ENCODE results near the gene TMBIM6.

- no peak for TF ChIP-seq CTCF (tag by site-specific recombination; IDR thresholded peaks at IDR 0.05)
- no peak for TF ChIP-seq ATF2 (tag by site-specific recombination; IDR thresholded peaks at IDR 0.05; ENCODE audit: low read depth)
- TF ChIP-seq ZNF292 (tag by site-specific recombination; IDR thresholded peaks at IDR 0.05; ENCODE audit: borderline replicate concordance, low read depth) = no peak
- no peak for TF ChIP-seq ZNF350 (tag by site-specific recombination; IDR thresholded peaks at IDR 0.05)
- no peak for TF ChIP-seq ZNF423 (tag by site-specific recombination; IDR thresholded peaks at IDR 0.05)
- TF ChIP-seq ZXDB (tag by site-specific recombination; IDR thresholded peaks at IDR 0.05) = no peak
- TF ChIP-seq ZNF121 (tag by site-specific recombination; IDR thresholded peaks at IDR 0.05) = no peak
- TF ChIP-seq OVOL3 (tag by site-specific recombination; IDR thresholded peaks at IDR 0.05) = no peak
- TF ChIP-seq ZNF10 (tag by site-specific recombination; IDR thresholded peaks at IDR 0.05) = no peak
These were observed 51.7 kb downstream of the TMBIM6 start for GRCh38 chr12:49792976-49793580.
